Neuronal stem cell (in vitro differentiated cells): ENCODE results near the gene TMEM179.
A peak's percentile ranks its signal among the peaks of the same experiment; 100 is the strongest.

Experiments
- DNase-seq: peaks from one replicate; pipeline ENCODE4 v3.0.0-alpha.2; 2013; ENCODE audit warnings: low spot score
- H2AFZ ChIP-seq: one replicate; pipeline ENCODE4 v1.6.1; 2013; ENCODE audit warnings: mild to moderate bottlenecking, low read length, inconsistent platforms
- H2AK5ac ChIP-seq: 2 replicates; pipeline ENCODE4 v1.6.1; 2013; ENCODE audit warnings: low read depth, mild to moderate bottlenecking, inconsistent platforms, low read length, moderate library complexity, mixed read lengths
- H2BK120ac ChIP-seq: 2 replicates; pipeline ENCODE4 v1.6.1; 2013; ENCODE audit warnings: low read depth, mild to moderate bottlenecking, inconsistent platforms, low read length, moderate library complexity, mixed read lengths
- H2BK12ac ChIP-seq: one replicate; pipeline ENCODE4 v1.6.1; 2013; ENCODE audit warnings: low read length, inconsistent platforms
- H2BK15ac ChIP-seq: 2 replicates; pipeline ENCODE4 v1.6.1; 2013; ENCODE audit warnings: mild to moderate bottlenecking, low read length, inconsistent platforms, mixed read lengths
- H2BK5ac ChIP-seq: one replicate; pipeline ENCODE4 v1.6.1; 2013; ENCODE audit warnings: inconsistent platforms, mild to moderate bottlenecking, low read length, moderate library complexity
- H3K14ac ChIP-seq: one replicate; pipeline ENCODE4 v1.6.1; 2013; ENCODE audit warnings: low read length, inconsistent platforms
- H3K18ac ChIP-seq: 2 replicates; pipeline ENCODE4 v1.6.1; 2013; ENCODE audit warnings: low read length, inconsistent platforms
- H3K23ac ChIP-seq: 2 replicates; pipeline ENCODE4 v1.6.1; 2013; ENCODE audit warnings: low read depth, mild to moderate bottlenecking, mixed read lengths, low read length, inconsistent platforms; ENCODE audit not compliant: poor library complexity
- H3K27ac ChIP-seq: replicated peaks from 3 replicates; pipeline ENCODE4 v1.5.1; 2013; ENCODE audit warnings: low read length, inconsistent platforms
- H3K27me3 ChIP-seq, 3 experiments: 2 replicates each; pipeline ENCODE4 v1.6.1; 2013; ENCODE audit warnings: low read length in 3 of 3, mild to moderate bottlenecking in 2 of 3, inconsistent platforms in 1 of 3, low read depth in 1 of 3, mixed read lengths in 1 of 3, moderate library complexity in 1 of 3; ENCODE audit not compliant: control insufficient read depth in 3 of 3, insufficient read depth in 3 of 3
- H3K36me3 ChIP-seq, 2 donors: replicated peaks in 1 of 2; 2 replicates each; pipeline ENCODE4 v1.6.1; 2013; ENCODE audit warnings: low read length in 2 of 2; ENCODE audit not compliant: control insufficient read depth in 2 of 2, insufficient read depth in 2 of 2
- H3K4ac ChIP-seq: 2 replicates; pipeline ENCODE4 v1.6.1; 2013; ENCODE audit warnings: inconsistent platforms, mild to moderate bottlenecking, low read length, moderate library complexity
- H3K4me1 ChIP-seq, 2 donors: 1 replicate in 1 of 2; 2 replicates in 1 of 2; pipeline ENCODE4 v1.6.1; 2013; ENCODE audit warnings: low read length in 2 of 2, low read depth in 1 of 2; ENCODE audit not compliant: control insufficient read depth in 2 of 2, insufficient read depth in 1 of 2
- H3K4me2 ChIP-seq: one replicate; pipeline ENCODE4 v1.6.1; 2013; ENCODE audit warnings: mild to moderate bottlenecking, low read length, inconsistent platforms; ENCODE audit not compliant: insufficient read depth, poor library complexity, severe bottlenecking
- H3K4me3 ChIP-seq, 2 donors: 2 replicates each; pipeline ENCODE4 v1.5.1; 2013; ENCODE audit warnings: low read length in 2 of 2, mild to moderate bottlenecking in 2 of 2, inconsistent platforms in 1 of 2, moderate library complexity in 1 of 2
- H3K79me1 ChIP-seq: one replicate; pipeline ENCODE4 v1.6.1; 2013; ENCODE audit warnings: low read depth, mild to moderate bottlenecking, inconsistent platforms, low read length, moderate library complexity
- H3K9ac ChIP-seq: one replicate; pipeline ENCODE4 v1.6.1; 2013; ENCODE audit warnings: mild to moderate bottlenecking, low read depth, low read length, inconsistent platforms; ENCODE audit not compliant: poor library complexity
- H3K9me3 ChIP-seq, 2 donors: replicated peaks in 1 of 2; 2 replicates each; pipeline versions ENCODE3 to v1.6.1; 2013; ENCODE audit warnings: low read length in 2 of 2, mild to moderate bottlenecking in 2 of 2, inconsistent platforms in 1 of 2, low read depth in 1 of 2, mixed read lengths in 1 of 2, moderate library complexity in 1 of 2; ENCODE audit not compliant: control insufficient read depth in 2 of 2, insufficient read depth in 1 of 2
- H4K8ac ChIP-seq: one replicate; pipeline ENCODE4 v1.6.1; 2013; ENCODE audit warnings: low read depth, mild to moderate bottlenecking, inconsistent platforms, low read length, moderate library complexity
- H4K91ac ChIP-seq: one replicate; pipeline ENCODE4 v1.6.1; 2013; ENCODE audit warnings: low read length, low read depth, mild to moderate bottlenecking, inconsistent platforms; ENCODE audit not compliant: poor library complexity
- WGBS, 2 donors: extraction: QIAGEN DNeasy Blood & Tissue Kit; methylation state at CpG; one replicate each; pipeline ENCODE4 v1.1.7; 2013; ENCODE audit warnings: missing lambda C conversion rate in 2 of 2, mixed read lengths in 1 of 2; ENCODE audit not compliant: insufficient read length in 2 of 2, insufficient replicate concordance in 1 of 2; ENCODE audit errors: extremely low coverage in 2 of 2; 5-methylcytosine and 5-hydroxymethylcytosine counted together

TMEM179 gene

DNA sequence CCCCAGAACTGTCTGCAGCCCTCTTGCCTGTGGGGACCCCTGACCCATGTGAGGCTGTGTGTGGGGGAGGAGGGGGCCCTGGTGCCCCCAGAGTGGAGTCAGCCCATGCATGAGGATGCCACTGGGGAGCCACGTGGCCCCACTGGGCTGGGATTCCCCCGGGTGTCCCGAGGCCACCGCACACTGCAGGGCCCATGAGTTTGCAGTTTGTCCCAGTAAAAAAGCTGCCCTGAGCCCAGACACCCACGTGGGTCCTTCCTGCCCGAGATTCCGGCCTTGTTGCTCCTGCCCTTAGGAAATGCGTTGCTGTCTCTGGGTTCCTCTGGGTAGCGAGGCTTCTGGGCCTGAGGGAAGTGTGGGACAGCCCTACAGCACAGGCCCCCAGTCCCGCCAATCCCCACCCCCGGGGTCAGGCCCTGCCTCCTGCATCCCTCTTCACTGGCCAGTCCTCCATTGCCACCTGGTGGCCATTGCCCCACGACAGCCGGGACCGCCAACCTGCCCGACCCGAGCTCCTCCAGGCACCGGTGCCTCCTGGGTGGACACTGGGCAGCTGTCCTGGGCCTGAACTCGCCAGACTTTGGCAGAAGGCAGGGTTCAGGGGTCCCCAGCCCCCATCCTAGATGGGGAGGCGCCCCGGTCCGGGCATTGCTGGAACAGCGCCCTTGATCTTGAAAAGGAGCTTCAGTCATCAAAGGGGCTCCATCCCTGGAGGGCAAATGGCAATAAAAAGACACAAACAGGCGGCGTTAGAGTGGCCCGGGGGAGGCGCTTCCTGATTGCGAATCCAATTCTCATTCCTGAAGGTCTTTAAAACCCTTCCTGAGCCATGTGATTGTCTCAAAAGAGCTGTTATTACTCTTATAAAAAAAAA, 40.6 kb downstream of the TMEM179 start:
- Histone ChIP-seq H3K23ac (peak overlapping the region; percentile 85), H3K36me3 (no peaks in the 10 kb centered on the region), H2AK5ac (peak overlapping the region; percentile 84), H2AFZ (peak overlapping the region; percentile 16), H4K91ac (peak overlapping the region; percentile 92), H3K4me2 (peak overlapping the region; percentile 11), H3K9ac (peak overlapping the region; percentile 60), H2BK120ac (peak overlapping the region; percentile 97), H3K14ac (peak overlapping the region; percentile 94), H3K9me3 (no peaks in the 10 kb centered on the region), H2BK12ac (peak overlapping the region; percentile 97), H2BK15ac (peak overlapping the region; percentile 38), H3K4me3 (no peak overlapping the region), H3K79me1 (no peaks in the 10 kb centered on the region), H2BK5ac (no peak overlapping the region), H3K4ac (peak overlapping the region; percentile 53), H3K27me3 (peaks cover 0 to 46% (median 0%) of the 10 kb centered on the region in 3 experiments), H3K4me1 (peaks cover 5 to 11% of the 10 kb centered on the region in 2 donors), H3K27ac (no peak overlapping the region), H4K8ac (no peak overlapping the region), H3K18ac (peak overlapping the region; percentile 97)
- DNase-seq: peak; percentile 67
- no CpG with 5 or more reads among the region's 27 CpGs for WGBS, 2 donors

DNA sequence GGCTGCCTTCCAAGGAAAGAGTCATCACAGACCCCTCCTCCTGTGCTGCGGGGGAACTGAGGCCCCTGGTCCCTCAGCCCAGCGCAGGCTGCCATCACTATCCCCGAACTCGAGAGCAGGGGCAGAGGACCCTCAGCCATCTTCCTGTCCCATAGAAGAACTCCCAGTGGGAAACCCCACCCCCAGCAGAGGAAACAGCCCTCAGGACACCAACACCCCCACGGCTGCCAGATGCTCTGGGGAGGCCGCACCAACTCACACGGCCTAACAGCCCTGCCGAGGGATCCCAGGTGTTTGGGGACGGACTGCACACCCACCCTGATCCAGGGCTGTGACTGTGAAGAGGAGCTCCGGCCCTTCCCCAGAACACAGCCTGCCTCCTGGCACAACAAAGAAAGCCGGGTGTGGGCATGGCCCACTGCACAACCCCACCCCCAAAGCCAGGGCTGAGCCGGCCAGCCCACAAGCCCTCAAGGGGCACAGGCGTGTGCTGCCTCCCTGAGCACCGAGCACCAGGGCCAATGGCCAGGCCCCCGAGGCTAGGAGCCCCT, 41.3 kb downstream of the TMEM179 start:
- H3K27me3 ChIP-seq: peaks cover 0 to 45% (median 0%) of the 10 kb centered on the region in 3 experiments
- no peak overlapping the region for H3K27ac ChIP-seq
- peak overlapping the region; percentile 84 for H2AK5ac ChIP-seq
- H4K8ac ChIP-seq: no peak overlapping the region
- DNase-seq: no peak
- H2BK12ac ChIP-seq: peak overlapping the region; percentile 97
- no peak overlapping the region for H2BK5ac ChIP-seq
- H2AFZ ChIP-seq: peak overlapping the region; percentile 16
- no CpG with 5 or more reads among the region's 15 CpGs for WGBS, 2 donors
- H3K18ac ChIP-seq: peak overlapping the region; percentile 97
- H3K9me3 ChIP-seq: no peaks in the 10 kb centered on the region
- no peaks in the 10 kb centered on the region for H3K79me1 ChIP-seq
- H4K91ac ChIP-seq: peak overlapping the region; percentile 92
- peak overlapping the region; percentile 85 for H3K23ac ChIP-seq
- H3K4me2 ChIP-seq: peak overlapping the region; percentile 11
- H3K36me3 ChIP-seq: no peaks in the 10 kb centered on the region
- no peak overlapping the region for H3K4me3 ChIP-seq
- peak overlapping the region; percentile 97 for H2BK15ac ChIP-seq
- peak overlapping the region; percentile 60 for H3K9ac ChIP-seq
- peak overlapping the region; percentile 53 for H3K4ac ChIP-seq
- H2BK120ac ChIP-seq: peak overlapping the region; percentile 97
- H3K4me1 ChIP-seq: peaks cover 5 to 11% of the 10 kb centered on the region in 2 donors
- H3K14ac ChIP-seq: peak overlapping the region; percentile 94

DNA sequence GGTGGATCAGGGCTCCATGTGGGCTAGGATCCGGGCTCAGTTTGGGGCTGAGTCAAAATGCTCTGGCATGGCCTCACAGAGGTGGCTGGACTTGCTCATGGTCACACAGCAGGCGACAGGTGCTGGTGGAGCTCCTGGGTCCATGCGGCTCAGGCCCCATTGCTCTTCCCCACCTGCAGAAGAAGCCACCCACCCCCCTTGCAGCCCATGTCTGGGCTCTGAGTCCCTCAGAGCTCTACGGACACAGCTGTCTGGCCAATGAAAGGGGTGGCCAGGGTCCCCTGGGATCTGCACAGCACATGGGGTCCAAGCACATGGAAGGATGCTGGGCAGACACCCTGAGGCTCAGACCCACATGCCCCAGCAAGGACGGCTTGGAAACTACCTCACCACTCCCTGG, 42.0 kb downstream of the TMEM179 start:
- no peaks in the 10 kb centered on the region for H3K36me3 ChIP-seq
- no peak overlapping the region for H3K18ac ChIP-seq
- peaks cover 0 to 50% (median 0%) of the 10 kb centered on the region in 3 experiments for H3K27me3 ChIP-seq
- H3K4me3 ChIP-seq: no peak overlapping the region
- H4K91ac ChIP-seq: no peak overlapping the region
- H3K23ac ChIP-seq: no peak overlapping the region
- H2AFZ ChIP-seq: no peak overlapping the region
- H3K4me1 ChIP-seq: peaks cover 5 to 11% of the 10 kb centered on the region in 2 donors
- DNase-seq: no peak
- H2BK5ac ChIP-seq: no peak overlapping the region
- peak overlapping the region; percentile 84 for H2AK5ac ChIP-seq
- H2BK120ac ChIP-seq: no peak overlapping the region
- no peak overlapping the region for H3K4ac ChIP-seq
- peaks cover 2% of the 10 kb centered on the region for H3K79me1 ChIP-seq
- no peak overlapping the region for H2BK12ac ChIP-seq
- no peak overlapping the region for H4K8ac ChIP-seq
- peak overlapping the region; percentile 62 for H2BK15ac ChIP-seq
- H3K9ac ChIP-seq: no peak overlapping the region
- H3K9me3 ChIP-seq: no peaks in the 10 kb centered on the region
- H3K4me2 ChIP-seq: no peak overlapping the region
- no CpG with 5 or more reads among the region's 5 CpGs for WGBS, 2 donors
- no peak overlapping the region for H3K14ac ChIP-seq
- no peak overlapping the region for H3K27ac ChIP-seq
